Medulla oblongata (tissue), 1 donor: ENCODE results near the gene WNK1.

Experiments used
- DNase-seq: peaks from one replicate; pipeline ENCODE4 v3.0.0-alpha.2; 2015; ENCODE audit errors: extremely low spot score

WNK1 gene

DNA sequence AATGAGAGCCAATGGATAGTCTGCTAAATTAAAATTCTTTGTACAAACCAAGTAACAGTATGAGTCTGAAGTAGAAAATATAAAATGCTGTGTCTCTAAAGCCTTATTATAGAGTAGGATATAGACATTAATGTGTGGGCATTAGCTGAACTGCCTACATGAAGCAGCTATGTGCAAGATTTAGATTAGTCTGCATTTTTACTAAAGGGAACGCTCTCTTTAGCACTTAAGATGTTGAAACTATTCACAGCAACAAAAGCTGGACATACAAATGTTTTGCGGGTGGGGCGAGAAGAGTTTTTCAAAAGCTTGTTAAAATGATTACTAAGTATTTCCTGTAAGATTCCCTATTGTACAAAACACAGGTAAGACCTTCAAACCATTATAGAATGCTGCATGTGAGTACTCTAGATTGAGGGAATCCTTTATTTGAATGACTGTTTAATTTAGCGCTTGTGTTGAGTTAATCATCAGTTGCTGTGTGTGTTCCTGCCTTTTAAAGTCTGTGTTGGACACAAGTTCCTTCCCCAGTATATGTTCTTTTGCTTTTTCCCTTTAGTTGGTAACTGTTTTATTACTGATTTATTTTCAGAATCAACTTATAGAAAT, 110.0 kb downstream of the WNK1 start:
- DNase-seq = no peak

DNA sequence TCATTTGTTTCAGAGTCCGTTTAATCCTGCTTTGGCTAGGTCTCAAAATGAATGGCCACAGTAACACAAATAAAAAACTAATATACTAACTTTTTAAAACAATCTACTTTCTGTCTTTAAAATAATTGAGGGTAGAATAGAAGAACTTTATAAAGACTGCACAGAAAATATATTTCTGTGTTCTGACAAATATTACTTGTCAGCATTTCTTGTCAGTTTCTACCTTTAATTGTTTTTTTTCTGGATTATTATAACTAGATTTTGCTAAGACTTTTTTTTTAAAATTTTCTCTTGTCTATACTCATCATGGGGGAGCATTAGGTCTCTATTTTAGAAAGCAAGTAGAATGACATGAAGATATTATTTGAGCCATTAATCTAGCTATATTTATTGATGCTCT, 110.9 kb downstream of the WNK1 start:
- no peak for DNase-seq

DNA sequence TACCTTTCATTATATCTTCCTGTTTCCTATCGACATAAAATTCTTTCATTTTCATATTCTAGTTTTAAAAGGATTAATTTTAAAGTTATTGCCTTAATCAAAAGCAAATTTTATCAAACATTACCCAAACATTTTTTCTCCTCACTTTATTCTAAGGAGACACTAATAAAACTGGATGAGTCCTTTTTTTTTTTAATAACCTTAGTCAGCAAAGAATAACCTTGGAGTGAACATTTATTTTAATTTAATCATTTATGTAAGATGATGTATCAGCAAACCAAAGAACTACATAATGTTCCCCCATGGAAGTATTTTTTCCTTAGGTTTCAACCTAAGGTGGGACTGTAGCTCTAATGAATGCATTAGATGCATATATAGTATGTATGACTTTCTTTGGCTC, 113.2 kb downstream of the WNK1 start:
- DNase-seq = no peak

DNA sequence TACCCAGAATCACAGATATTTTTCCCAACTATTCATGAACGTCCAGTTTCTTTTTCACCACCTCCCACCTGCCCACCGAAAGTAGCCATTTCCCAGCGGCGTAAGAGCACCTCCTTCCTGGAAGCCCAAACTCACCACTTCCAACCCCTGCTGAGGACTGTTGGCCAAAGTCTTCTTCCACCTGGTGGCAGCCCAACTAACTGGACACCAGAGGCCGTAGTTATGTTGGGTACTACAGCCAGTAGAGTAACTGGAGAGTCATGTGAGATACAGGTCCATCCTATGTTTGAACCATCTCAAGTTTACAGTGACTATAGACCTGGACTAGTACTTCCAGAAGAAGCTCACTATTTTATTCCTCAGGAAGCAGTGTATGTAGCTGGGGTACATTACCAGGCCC, 115.5 kb downstream of the WNK1 start:
- no peak for DNase-seq

DNA sequence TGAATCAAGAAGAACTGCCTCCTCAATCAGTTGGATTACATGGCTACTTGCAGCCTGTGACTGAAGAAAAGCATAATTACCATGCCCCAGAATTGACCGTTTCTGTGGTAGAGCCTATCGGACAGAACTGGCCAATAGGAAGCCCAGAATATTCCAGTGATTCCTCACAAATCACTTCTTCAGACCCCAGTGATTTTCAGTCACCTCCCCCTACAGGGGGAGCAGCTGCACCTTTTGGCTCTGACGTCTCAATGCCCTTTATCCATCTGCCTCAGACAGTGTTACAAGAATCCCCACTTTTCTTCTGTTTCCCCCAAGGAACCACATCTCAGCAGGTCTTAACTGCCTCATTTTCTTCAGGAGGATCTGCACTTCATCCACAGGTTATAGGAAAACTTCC, 116.3 kb downstream of the WNK1 start:
- DNase-seq = no peak

DNA sequence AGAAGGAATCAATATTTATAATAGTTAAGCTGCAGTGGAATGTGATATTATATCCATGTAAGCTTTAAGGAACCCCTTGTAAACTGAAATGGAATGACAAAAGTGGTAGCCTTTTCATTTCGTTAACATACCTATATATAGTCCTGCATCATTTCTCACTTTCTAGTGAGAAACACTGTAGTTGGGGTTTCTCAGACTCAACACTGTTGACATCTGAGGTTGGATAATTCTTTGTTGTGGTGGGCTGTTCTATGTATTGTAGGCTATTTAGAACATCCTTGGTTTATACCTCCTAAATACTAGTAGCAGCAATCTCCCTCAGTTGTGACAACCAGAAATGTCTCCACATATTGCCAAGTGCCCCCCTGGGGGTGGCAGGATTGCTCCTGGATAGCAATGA, 118.0 kb downstream of the WNK1 start:
- DNase-seq = no peak

DNA sequence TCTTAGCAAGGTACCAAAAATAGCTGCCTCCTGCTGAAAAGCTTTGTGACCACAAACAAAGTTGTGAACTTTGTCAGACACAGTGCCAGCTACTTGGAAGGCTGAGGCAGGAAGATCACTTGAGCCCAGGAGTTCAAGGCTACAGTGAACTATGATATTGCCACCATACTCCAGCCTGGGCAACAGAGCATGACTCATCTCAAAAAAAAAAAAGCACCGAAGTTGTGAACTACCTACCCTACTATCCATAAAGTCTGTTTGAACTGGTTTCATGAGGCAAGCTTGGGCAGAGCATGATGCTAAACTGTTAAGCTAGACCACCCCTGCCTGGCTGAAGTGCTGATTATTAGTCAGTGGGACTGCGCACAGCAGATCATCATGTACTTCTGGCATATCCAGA, 121.6 kb downstream of the WNK1 start:
- no peak for DNase-seq

DNA sequence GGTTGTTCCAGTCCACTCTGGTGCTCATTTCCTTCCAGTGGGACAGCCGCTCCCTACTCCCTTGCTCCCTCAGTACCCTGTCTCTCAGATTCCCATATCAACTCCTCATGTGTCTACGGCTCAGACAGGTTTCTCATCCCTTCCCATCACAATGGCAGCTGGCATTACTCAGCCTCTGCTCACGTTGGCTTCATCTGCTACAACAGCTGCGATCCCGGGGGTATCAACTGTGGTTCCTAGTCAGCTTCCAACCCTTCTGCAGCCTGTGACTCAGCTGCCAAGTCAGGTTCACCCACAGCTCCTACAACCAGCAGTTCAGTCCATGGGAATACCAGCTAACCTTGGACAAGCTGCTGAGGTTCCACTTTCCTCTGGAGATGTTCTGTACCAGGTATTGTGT, 127.3 kb downstream of the WNK1 start:
- no peak for DNase-seq

DNA sequence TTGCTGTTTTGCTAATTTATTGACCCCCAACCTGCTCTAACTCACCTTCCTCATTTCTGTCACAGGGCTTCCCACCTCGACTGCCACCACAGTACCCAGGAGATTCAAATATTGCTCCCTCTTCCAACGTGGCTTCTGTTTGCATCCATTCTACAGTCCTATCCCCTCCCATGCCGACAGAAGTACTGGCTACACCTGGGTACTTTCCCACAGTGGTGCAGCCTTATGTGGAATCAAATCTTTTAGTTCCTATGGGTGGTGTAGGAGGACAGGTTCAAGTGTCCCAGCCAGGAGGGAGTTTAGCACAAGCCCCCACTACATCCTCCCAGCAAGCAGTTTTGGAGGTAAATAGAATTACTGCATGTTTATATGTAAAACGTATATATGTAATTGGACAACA, 128.3 kb downstream of the WNK1 start:
- DNase-seq = no peak

DNA sequence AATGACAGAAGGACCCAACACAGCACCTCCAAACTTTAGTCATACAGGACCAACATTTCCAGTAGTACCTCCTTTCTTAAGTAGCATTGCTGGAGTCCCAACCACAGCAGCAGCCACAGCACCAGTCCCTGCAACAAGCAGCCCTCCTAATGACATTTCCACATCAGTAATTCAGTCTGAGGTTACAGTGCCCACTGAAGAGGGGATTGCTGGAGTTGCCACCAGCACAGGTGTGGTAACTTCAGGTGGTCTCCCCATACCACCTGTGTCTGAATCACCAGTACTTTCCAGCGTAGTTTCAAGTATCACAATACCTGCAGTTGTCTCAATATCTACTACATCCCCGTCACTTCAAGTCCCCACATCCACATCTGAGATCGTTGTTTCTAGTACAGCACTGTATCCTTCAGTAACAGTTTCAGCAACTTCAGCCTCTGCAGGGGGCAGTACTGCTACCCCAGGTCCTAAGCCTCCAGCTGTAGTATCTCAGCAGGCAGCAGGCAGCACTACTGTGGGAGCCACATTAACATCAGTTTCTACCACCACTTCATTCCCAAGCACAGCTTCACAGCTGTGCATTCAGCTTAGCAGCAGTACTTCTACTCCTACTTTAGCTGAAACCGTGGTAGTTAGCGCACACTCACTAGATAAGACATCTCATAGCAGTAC, 132.5 kb downstream of the WNK1 start:
- no peak for DNase-seq

DNA sequence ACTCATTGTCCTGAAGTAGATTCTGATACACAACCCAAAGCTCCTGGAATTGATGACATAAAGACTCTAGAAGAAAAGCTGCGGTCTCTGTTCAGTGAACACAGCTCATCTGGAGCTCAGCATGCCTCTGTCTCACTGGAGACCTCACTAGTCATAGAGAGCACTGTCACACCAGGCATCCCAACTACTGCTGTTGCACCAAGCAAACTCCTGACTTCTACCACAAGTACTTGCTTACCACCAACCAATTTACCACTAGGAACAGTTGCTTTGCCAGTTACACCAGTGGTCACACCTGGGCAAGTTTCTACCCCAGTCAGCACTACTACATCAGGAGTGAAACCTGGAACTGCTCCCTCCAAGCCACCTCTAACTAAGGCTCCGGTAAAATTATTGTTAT, 133.3 kb downstream of the WNK1 start:
- no peak for DNase-seq

DNA sequence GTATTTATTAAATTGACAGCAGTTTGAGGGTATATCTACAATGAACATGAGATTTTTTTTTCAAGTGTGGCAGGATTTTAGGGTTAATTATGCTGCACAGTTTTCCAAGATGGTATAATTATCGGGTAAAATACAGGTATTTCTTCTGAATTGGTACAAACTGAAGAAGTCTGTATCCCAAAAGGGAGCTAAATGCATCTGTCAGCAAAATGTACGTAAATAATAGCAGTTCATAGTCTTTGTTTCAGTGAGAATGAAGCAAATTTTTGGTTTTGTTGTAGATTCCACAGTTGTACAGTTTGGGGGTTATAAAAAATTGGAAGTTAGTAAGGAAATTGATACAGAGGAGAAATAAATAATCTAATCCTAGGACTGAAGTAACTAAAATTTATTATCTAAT, 133.8 kb downstream of the WNK1 start:
- no peak for DNase-seq

DNA sequence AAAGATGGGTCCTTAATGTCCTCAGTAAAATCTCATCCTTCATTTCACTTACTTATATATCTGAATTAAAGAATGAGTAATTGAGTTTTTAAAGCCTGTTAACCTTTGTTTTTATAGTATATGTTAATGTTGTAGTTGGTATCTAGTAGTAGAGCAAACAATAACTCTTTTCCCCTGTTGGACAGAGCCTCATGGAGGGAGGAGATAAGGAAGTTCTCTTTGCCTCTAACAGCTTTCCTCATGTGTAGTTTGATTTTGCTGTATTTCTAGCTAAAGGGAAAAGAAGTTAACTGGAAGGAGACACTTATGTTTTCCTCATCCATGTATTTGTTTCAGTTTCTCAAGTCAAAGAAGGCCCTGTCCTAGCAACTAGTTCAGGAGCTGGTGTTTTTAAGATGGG, 141.8 kb downstream of the WNK1 start:
- no peak for DNase-seq

DNA sequence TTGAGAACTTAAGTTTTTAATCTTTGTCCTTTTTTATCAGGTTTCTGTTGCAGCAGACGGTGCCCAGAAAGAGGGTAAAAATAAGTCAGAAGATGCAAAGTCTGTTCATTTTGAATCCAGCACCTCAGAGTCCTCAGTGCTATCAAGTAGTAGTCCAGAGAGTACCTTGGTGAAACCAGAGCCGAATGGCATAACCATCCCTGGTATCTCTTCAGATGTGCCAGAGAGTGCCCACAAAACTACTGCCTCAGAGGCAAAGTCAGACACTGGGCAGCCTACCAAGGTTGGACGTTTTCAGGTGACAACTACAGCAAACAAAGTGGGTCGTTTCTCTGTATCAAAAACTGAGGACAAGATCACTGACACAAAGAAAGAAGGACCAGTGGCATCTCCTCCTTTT, 143.7 kb downstream of the WNK1 start:
- no peak for DNase-seq

DNA sequence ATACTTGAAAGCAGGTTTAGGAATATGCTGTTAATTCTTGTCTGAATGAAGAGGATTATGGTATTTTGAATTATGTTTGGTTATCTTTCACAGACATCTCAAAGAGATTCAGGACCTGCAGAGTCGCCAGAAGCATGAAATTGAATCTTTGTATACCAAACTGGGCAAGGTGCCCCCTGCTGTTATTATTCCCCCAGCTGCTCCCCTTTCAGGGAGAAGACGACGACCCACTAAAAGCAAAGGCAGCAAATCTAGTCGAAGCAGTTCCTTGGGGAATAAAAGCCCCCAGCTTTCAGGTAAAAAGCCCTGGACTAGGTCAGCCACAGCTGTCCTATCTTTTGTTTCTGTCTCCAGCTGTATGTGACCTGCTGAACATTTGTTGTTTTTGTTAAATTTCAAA, 145.0 kb downstream of the WNK1 start:
- DNase-seq = no peak

DNA sequence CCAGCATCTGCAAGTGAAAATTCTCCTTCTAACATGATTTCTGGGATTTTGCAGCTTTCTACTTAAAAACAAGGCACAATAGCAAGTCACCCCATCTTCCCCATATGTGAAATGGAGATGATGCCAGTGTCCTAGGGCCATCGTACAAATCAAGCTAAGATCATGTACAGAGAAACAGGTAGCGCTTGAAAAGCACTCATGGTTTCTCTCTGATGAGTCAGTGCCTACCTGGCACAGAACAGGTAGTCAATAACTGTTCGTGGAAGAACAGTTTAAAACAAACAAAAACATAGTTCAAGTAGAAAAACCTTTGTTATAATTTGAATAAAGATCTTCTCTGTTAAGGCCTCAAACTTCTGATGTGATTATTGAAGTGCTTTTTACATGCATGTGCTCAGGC, 150.2 kb downstream of the WNK1 start:
- no peak for DNase-seq

DNA sequence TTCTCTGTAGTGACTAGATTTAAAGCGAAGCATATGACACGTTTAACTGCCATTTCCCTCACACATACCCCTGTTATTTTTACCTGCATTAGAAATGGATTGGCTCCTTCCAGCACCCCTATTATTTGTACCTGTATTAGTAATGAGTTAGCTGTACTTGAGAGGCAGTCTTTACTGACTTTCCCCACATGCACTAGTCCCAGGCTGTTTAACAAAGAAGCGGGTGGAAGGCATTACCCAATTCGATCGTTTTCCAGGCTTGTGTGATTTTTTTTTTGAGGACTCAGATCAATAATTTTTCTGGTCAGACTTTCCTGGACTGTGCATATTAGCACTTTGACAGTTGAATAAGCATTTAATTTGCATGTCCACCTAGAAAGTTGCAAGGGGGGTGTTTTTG, 150.7 kb downstream of the WNK1 start:
- DNase-seq = no peak

DNA sequence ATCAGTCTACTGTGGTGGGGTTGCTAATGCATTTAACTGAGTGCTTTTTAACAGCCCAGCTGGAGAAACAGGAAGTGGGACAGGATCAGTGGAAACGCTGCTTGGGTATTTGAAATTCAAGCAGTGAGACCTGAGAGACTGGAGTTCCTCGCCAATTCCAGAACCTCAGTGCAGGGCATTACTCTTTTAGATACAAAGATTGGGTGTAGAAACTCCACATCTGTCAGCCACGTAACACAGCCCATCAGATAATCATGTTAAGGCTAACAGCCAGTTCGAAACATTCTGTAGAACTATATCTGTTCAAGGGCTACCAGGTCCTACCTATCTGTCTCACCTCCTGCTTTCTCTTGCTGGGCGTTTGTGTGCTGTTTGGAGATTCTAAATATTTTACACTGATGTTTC, 151.6 kb downstream of the WNK1 start:
- DNase-seq = no peak

DNA sequence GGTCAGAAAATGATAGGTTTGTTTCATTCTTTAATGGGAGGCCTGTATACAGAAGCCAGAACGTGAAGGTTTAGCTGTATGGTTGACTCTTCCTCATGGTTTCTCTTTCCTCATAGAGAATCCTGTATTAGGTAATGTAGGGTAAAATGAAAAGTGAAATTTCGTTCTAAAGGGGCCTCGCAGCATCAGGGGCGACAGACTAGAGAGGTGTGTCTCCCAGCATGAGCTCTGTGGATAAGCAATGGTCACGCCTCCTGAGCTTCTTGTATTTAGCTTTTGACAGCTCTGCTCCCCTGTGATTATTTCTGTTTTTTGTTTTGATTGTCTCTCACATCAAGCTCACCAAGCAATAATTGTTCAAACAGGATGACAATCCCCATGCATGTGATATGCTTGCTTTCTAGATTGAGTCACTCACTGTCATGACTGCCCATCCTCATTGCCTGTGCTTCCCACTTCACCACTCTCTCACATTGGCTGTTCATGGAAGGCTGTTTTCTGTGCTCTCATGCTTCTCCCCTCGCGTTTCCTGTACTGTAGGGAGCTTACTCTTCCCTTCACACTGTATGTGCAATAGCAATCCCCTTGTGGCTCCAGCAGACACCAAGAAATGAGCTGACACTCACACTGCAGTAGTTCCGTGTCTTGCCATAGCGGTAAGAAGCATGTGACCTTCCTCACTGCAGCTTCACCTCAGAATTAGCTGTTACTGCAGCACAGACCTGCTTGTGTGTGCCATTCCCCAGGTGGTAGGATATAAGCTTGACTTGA, 153.1 kb downstream of the WNK1 start:
- no peak for DNase-seq

DNA sequence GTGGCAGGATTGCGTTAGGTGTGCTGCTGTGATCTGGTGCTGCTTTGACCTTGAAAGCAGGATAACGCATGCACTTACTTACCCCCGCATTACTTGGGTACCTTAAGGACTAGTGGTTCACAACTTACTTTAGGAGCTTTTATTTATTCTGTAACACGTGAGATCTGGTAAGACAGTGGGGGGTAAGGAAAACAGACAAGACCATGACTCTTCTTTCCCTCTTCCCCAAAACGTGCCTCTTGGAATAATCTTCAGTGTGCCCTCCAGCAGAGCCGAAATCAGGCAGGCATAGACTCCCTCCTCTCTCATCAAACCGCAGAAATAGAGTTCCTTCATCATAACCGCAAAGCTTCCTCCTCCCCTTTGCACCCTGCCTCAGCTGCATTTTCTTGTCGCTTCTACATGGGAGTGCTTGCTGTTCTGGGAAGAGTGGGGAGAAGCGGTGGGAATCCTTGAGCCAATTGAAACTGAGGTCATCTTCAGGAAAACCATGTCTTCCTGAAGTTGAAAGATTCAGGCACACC, 153.7 kb downstream of the WNK1 start:
- no peak for DNase-seq

DNA sequence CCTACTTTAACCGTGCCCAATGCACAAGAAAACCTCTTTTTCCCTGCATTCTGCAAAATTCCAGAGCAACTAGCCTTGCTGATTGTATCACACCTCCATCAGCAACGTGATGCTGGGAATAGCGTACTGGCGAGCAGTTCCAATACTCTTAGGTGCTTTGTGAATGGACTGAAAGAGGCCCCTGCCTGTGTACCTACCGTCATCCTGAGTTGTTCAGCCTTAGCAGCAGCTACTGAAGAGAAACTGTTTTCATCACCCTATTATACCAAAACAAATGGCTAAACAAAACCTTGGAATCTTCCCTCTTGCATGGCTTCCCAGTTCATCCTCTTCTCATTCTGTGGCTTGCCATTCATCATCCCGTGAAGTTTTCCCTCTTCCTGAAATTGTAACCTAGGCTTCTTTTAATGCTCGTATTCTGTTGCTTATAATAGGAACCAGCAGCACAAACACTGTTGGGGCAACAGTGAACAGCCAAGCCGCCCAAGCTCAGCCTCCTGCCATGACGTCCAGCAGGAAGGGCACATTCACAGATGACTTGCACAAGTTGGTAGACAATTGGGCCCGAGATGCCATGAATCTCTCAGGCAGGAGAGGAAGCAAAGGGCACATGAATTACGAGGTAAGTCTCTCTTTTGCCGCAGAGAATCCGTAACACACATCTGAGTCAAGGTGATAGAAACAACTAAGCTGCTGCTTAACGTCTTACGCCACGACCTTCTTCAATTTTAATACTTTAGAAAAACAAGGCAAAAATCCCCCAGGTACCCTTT, 155.2 kb downstream of the WNK1 start:
- DNase-seq = no peak

DNA sequence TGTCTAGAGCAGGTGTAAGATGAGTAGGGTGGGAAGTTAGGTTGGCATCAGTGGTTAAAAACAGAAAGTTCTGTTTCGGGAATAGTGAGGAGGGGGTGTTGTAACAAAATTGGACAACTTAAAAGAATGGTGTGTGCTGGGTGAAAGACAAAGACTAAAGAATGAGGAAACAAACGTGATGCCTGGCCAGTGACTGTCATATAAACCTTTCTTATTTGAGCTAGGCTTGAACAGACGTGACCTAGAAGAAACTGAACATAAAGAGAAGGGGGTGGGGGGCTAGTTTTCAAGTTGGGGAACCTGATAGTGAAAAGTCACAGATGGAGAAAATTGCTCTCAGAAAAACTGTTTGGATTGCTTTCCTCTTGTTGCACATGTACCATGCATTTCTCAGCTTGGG, 157.5 kb downstream of the WNK1 start:
- no peak for DNase-seq
